Endothelial cell of umbilical vein (primary cell): ENCODE measurements around the gene CDK15. TPM values are rescaled to one million over a fixed set of nuclear protein-coding genes. Genes with fewer than 3 reads are reported as not detected.

Source experiments
- BruUV-seq: library from RNA; stranded (reverse); fragments of 400-500 nt; replicated peaks from 2 replicates; lab custom pipeline; 2021; lab: Mats Ljungman, UMichigan
- CTCF ChIA-PET: fragments of 300-600, 350-600 bp; sonication (Branson Sonifier 250); formaldehyde crosslinking; loops from one replicate; lab custom pipeline; 2021; ENCODE audit warnings: antibody characterized with exemption, inconsistent platforms; lab: Charles Lee
- POLR2A ChIA-PET: fragments of 300-600, 350-600 bp; sonication (Branson Sonifier 250); formaldehyde crosslinking; loops from one replicate; lab custom pipeline; 2021; ENCODE audit warnings: antibody characterized with exemption, inconsistent platforms; lab: Charles Lee
- DNase-seq: peaks from one replicate; pipeline ENCODE4 v3.0.0-alpha.2; 2011; ENCODE audit warnings: low read depth, low spot score
- FAIRE-seq: peaks from 2 replicates; lab custom pipeline; 2011; peaks lifted over from hg19 to GRCh38; lab: Jason Lieb, UNC
- H2AFZ ChIP-seq: 2 replicates; pipeline ENCODE4 v1.6.0; 2012; ENCODE audit warnings: low read depth, low read length, control low read depth, inconsistent platforms
- H3K27ac ChIP-seq: 2 replicates; pipeline ENCODE4 v1.5.1; 2011; ENCODE audit warnings: low read depth, mild to moderate bottlenecking, control low read depth, low read length, moderate library complexity; ENCODE audit not compliant: insufficient read depth
- H3K27me3 ChIP-seq, 2 experiments: 2 replicates each; pipeline versions ENCODE4 v1.6.0 to v1.6.1; 2011; ENCODE audit warnings: low read length in 2 of 2, mixed read lengths in 1 of 2; ENCODE audit not compliant: control insufficient read depth in 2 of 2, insufficient read depth in 2 of 2
- H3K36me3 ChIP-seq, 2 experiments: 2 replicates in 1 of 2; 3 replicates in 1 of 2; pipeline ENCODE4 v1.5.1; 2011; ENCODE audit warnings: low read length in 2 of 2, mild to moderate bottlenecking in 1 of 2, moderate library complexity in 1 of 2; ENCODE audit not compliant: control insufficient read depth in 2 of 2, insufficient read depth in 2 of 2; ENCODE audit errors: extremely low read depth in 1 of 2
- H3K4me1 ChIP-seq: 3 replicates; pipeline ENCODE4 v1.5.1; 2011; ENCODE audit warnings: mild to moderate bottlenecking, low read length; ENCODE audit not compliant: control insufficient read depth, insufficient read depth; ENCODE audit errors: extremely low read depth
- H3K4me2 ChIP-seq: 2 replicates; pipeline ENCODE4 v1.6.1; 2011; ENCODE audit warnings: low read length, control low read depth, mixed read lengths; ENCODE audit not compliant: insufficient read depth
- H3K4me3 ChIP-seq, 3 experiments: fragments of 200-600 bp in 1 of 3; sonication (generic), shearing (Covaris generic) in 1 of 3; replicated peaks in 1 of 3; 2 replicates each; pipeline ENCODE4 v1.5.1; 2011 to 2016; ENCODE audit warnings: control low read depth in 3 of 3, low read length in 3 of 3, mild to moderate bottlenecking in 2 of 3, inconsistent platforms in 1 of 3, low read depth in 1 of 3, moderate library complexity in 1 of 3; ENCODE audit not compliant: insufficient read depth in 1 of 3
- H3K79me2 ChIP-seq: 2 replicates; pipeline ENCODE4 v1.6.0; 2012; ENCODE audit warnings: low read length, inconsistent platforms; ENCODE audit not compliant: control insufficient read depth, insufficient read depth
- H3K9ac ChIP-seq: replicated peaks from 2 replicates; pipeline ENCODE3; 2011; ENCODE audit warnings: low read length, control low read depth; ENCODE audit not compliant: insufficient read depth; ENCODE audit errors: extremely low read depth
- H3K9me1 ChIP-seq: replicated peaks from 3 replicates; pipeline ENCODE4 v1.6.0; 2011; ENCODE audit warnings: mild to moderate bottlenecking, low read length; ENCODE audit not compliant: control insufficient read depth, insufficient read depth; ENCODE audit errors: extremely low read depth
- H3K9me3 ChIP-seq: replicated peaks from 2 replicates; pipeline ENCODE4 v1.5.1; 2012; ENCODE audit warnings: low read length, inconsistent platforms; ENCODE audit not compliant: control insufficient read depth, insufficient read depth
- H4K20me1 ChIP-seq: replicated peaks from 2 replicates; pipeline ENCODE3; 2011; ENCODE audit warnings: mild to moderate bottlenecking, low read length; ENCODE audit not compliant: control insufficient read depth, insufficient read depth; ENCODE audit errors: extremely low read depth
- EZH2 ChIP-seq: IDR thresholded peaks from 2 replicates; pipeline ENCODE4 v1.6.1; 2012; ENCODE audit warnings: borderline replicate concordance, low read depth, mild to moderate bottlenecking, moderate library complexity, low read length, inconsistent platforms; ENCODE audit not compliant: severe bottlenecking
- FOS ChIP-seq: IDR thresholded peaks from 2 replicates; pipeline ENCODE4 v1.6.1; 2011; ENCODE audit warnings: mild to moderate bottlenecking, low read length, moderate library complexity, borderline replicate concordance; ENCODE audit not compliant: insufficient read depth
- GATA2 ChIP-seq: IDR thresholded peaks from 2 replicates; pipeline ENCODE4 v1.7.0; 2011; ENCODE audit warnings: low read depth, mild to moderate bottlenecking, moderate library complexity, mixed read lengths, low read length; ENCODE audit not compliant: insufficient read length, insufficient read depth
- JUN ChIP-seq: IDR thresholded peaks from 2 replicates; pipeline ENCODE4 v1.6.1; 2011; ENCODE audit warnings: borderline replicate concordance, low read depth; ENCODE audit not compliant: insufficient read length, insufficient read depth
- MYC ChIP-seq: IDR thresholded peaks from one replicate; pipeline ENCODE4 v1.6.1; 2011; ENCODE audit warnings: mild to moderate bottlenecking, low read depth, low read length
- POLR2A ChIP-seq: IDR thresholded peaks from 2 replicates; pipeline ENCODE4 v1.6.1; 2012; ENCODE audit warnings: low read depth, mild to moderate bottlenecking, control low read depth, low read length
- POLR2AphosphoS5 ChIP-seq: IDR thresholded peaks from 2 replicates; pipeline ENCODE4 v1.6.1; 2012; ENCODE audit warnings: low read depth, mild to moderate bottlenecking, control low read depth, low read length, moderate library complexity; ENCODE audit not compliant: insufficient read depth
- dilution Hi-C: fragments of 300-500 bp; cut with MboI; formaldehyde crosslinking; loops from one replicate; pipeline ENCODE4 v1.15.0; 2019; ENCODE audit warnings: low sequenced_read_pairs; ENCODE audit not compliant: extremely low pct_ligation_motif_present
- intact Hi-C: fragments of 100-400 bp; cut with micrococcal nuclease; formaldehyde crosslinking; loops from one replicate; pipeline ENCODE4 v1.10.0; 2022
- polyA plus RNA-seq, 4 experiments: library from polyadenylated mRNA; depleted of rRNA in 3 of 4; stranded (reverse) in 3 of 4; unstranded in 1 of 4; fragments of >200 nt; gene quantifications; 2 replicates each; pipeline versions ENCODE4 v1.2.1 to v1.2.3, GENCODE V29; 2011 to 2012; ENCODE audit warnings: missing spikeins in 1 of 4
- total RNA-seq: library from RNA; stranded (reverse); gene quantifications from 2 replicates; pipeline ENCODE4 v1.2.3, GENCODE V29; 2021
- TF ChIP-seq, protein P1 (sequence below): IDR thresholded peaks from 2 replicates; pipeline ENCODE4 v1.6.1; 2011; ENCODE audit not compliant: insufficient read depth, insufficient read length
- TF ChIP-seq, protein P2 (sequence below), 2 donors: IDR thresholded peaks; 1 replicate in 1 of 2; 2 replicates in 1 of 2; pipeline ENCODE4 v1.5.1; 2011; ENCODE audit warnings: low read length in 2 of 2, mild to moderate bottlenecking in 2 of 2, moderate library complexity in 2 of 2, control low read depth in 1 of 2, inconsistent platforms in 1 of 2, low read depth in 1 of 2; ENCODE audit not compliant: insufficient read depth in 1 of 2; ENCODE audit errors: extremely low read depth in 1 of 2

The CDK15 gene
- total and polyA plus RNA-seq, 2 donors (not counting 3 experiments of a cell fraction or from before 2014, with no cell fraction given) = not detected

DNA sequence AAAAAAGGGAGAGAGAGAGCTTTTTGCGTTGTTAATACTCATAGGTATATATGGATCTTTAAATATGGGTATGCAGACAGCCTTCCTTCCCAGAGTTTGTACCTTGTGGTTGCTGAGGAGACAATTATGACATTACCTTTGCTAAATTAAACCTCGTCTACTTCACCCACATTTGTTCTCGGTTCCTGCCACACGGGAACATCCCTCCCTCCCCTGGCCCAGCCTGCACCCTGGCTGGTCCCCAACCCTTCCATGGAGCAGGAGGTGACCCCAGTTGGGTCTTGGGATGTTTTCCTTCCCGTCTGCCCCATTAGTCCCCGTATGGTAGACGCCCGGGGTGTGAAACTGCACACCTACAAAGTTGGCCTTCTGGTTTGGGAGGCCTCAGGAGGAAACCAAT, 122.0 kb downstream of the CDK15 start:
- Histone ChIP-seq H3K9me1 (no peaks in the 10 kb centered on the region), H3K9me3 (no peaks in the 10 kb centered on the region), H3K4me3 (no peak overlapping the region), H3K4me2 (no peak overlapping the region), H3K4me1 (no peaks in the 10 kb centered on the region), H3K27ac (no peak overlapping the region), H3K36me3 (no peaks in the 10 kb centered on the region), H4K20me1 (no peaks in the 10 kb centered on the region), H3K79me2 (no peaks in the 10 kb centered on the region), H3K27me3 (peaks cover 14 to 15% of the 10 kb centered on the region in 2 experiments), H2AFZ (no peak overlapping the region), H3K9ac (no peak overlapping the region)
- no peak for DNase-seq
- TF ChIP-seq FOS (no peak), EZH2 (no peak), POLR2A (no peak), POLR2AphosphoS5 (no peak), GATA2 (no peak), MYC (no peak), JUN (no peak)
- TF ChIP-seq, protein P1, sequence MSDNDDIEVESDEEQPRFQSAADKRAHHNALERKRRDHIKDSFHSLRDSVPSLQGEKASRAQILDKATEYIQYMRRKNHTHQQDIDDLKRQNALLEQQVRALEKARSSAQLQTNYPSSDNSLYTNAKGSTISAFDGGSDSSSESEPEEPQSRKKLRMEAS = no peak
- TF ChIP-seq, protein P2, sequence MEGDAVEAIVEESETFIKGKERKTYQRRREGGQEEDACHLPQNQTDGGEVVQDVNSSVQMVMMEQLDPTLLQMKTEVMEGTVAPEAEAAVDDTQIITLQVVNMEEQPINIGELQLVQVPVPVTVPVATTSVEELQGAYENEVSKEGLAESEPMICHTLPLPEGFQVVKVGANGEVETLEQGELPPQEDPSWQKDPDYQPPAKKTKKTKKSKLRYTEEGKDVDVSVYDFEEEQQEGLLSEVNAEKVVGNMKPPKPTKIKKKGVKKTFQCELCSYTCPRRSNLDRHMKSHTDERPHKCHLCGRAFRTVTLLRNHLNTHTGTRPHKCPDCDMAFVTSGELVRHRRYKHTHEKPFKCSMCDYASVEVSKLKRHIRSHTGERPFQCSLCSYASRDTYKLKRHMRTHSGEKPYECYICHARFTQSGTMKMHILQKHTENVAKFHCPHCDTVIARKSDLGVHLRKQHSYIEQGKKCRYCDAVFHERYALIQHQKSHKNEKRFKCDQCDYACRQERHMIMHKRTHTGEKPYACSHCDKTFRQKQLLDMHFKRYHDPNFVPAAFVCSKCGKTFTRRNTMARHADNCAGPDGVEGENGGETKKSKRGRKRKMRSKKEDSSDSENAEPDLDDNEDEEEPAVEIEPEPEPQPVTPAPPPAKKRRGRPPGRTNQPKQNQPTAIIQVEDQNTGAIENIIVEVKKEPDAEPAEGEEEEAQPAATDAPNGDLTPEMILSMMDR (IDR thresholded peaks at IDR 0.05; ENCODE audit: extremely low read depth in 1 of 2, insufficient read depth in 1 of 2, low read depth in 1 of 2, low read length in 2 of 2) = no peak
- dilution Hi-C loops (no loop called here), intact Hi-C loops (no loop called here)
- no TSS peak for BruUV-seq
- POLR2A ChIA-PET = no interaction called here
- CTCF ChIA-PET = interaction anchor here (1.4 kb wide), 1 partner anchor 68 kb away, joined by 3 read pairs; no protein-coding TSS in a partner anchor
- no peak for FAIRE-seq
